RWPE1 (cell line): Measurements from ENCODE around the gene ZNF573.
A peak's percentile ranks its signal among the peaks of the same experiment; 100 is the strongest.

Experiments used
- CTCF ChIA-PET: fragments of 350-600 bp; sonication (Branson Sonifier 250); formaldehyde crosslinking; extraction: SDS; loops from one replicate; lab custom pipeline; 2021; lab: Yijun Ruan, JAX
- POLR2A ChIA-PET: fragments of 400-600 bp; formaldehyde crosslinking; extraction: SDS; loops from one replicate; lab custom pipeline; 2020; ENCODE audit warnings: antibody characterized with exemption; ENCODE audit not compliant: low non-redundant PET; lab: Yijun Ruan, JAX
- DNase-seq: peaks from one replicate; pipeline ENCODE4 v3.0.0; 2012; ENCODE audit warnings: low spot score
- H3K27ac ChIP-seq: fragments of 450-650 bp; 2 replicates; pipeline ENCODE4 v1.5.1; 2017
- TF ChIP-seq, protein P1 (sequence below): fragments of 450-650 bp; conservative IDR thresholded peaks from 2 replicates; pipeline ENCODE4 v1.5.1; 2017; ENCODE audit warnings: low read depth, mild to moderate bottlenecking

The ZNF573 gene

DNA sequence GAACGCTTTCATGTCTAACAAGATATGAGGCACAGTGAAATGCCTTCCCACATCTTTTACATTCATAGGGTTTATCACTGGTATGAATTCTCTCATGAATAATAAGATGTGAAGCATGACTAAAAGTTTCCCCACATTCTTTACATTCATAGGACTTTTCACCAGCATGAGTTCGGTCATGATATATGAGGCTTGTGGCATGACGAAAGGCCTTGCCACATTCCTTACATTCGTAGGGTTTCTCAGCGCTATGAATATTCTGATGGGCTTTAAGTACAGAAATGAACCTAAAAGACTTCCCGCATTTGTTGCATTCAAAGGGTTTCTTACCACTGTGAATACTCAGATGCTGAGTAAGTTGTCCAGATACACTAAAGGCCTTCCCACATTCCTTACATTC, 81.2 kb downstream of the ZNF573 start:
- TF ChIP-seq, protein P1, sequence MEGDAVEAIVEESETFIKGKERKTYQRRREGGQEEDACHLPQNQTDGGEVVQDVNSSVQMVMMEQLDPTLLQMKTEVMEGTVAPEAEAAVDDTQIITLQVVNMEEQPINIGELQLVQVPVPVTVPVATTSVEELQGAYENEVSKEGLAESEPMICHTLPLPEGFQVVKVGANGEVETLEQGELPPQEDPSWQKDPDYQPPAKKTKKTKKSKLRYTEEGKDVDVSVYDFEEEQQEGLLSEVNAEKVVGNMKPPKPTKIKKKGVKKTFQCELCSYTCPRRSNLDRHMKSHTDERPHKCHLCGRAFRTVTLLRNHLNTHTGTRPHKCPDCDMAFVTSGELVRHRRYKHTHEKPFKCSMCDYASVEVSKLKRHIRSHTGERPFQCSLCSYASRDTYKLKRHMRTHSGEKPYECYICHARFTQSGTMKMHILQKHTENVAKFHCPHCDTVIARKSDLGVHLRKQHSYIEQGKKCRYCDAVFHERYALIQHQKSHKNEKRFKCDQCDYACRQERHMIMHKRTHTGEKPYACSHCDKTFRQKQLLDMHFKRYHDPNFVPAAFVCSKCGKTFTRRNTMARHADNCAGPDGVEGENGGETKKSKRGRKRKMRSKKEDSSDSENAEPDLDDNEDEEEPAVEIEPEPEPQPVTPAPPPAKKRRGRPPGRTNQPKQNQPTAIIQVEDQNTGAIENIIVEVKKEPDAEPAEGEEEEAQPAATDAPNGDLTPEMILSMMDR = no peak
- CTCF ChIA-PET = no interaction called here
- DNase-seq = no peak
- H3K27ac ChIP-seq = no peak overlapping the region
- POLR2A ChIA-PET = no interaction called here

DNA sequence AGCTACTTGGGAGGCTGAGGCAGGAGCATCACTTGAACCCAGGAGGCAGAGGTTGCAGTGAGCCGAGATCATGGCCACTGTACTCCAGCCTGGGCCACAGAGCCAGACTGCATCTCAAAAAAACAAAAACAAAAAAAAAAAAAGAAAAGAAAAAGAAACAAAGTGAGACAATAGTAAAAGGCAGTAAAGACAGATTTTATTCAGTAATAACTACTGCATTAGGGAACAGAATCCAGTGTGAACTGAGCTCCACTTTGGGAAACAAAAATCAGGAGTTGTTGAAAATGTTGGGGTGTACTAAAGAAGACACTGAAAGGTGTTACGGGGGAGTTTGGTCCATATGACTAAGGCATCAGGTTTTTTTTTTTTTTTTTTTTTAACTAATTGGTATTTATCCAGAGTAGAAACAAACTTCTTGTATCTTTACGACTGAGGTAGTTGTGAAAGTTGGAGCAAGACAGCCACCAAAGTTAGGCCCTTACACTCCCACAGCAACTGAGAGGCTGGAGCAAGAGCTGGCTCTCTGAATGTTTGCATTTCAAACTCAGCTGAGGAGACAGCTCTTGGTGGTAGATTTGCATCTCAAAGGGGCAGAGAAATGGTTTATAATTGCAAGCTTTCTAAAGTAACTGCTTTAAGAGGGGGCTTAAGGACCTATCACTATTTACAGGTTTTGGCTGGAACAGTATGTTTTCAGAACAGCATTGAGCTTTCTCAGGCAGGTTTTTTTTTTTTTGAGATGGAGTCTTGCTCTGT, 84.1 kb downstream of the ZNF573 start:
- ChIA-PET CTCF (no interaction called here), POLR2A (no interaction called here)
- no peak for DNase-seq
- H3K27ac ChIP-seq = no peak overlapping the region
- TF ChIP-seq, protein P1 = no peak

DNA sequence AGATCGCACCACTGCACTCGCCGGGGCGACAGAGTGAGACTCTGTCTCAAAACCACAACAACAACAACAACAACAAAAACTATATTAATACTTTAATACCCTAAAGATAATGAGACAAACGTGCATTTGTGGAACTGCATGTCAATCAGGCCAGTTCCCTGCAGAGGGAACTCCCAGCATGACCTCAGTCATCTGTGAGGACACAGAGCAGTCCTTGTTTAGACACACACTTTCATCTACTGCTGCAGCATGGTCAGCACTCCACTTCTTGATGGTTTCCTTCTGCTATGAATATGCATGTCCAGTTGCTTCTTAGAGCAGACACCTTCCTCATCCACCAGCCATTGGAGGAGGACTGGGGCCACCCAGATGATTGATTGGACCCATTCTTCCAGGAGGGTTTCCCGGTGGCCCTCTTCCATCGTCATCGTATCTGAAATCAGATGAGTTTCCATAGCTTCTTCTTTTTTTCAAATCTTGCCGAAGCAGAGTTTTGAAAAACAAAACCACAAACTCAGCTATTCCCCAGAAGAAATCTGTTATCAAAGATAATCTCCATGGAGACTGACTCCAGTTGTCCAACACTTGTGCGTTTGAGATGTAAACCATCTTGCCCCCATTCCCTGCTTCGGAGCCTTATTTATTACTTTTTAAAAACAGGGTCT, 86.3 kb downstream of the ZNF573 start:
- POLR2A ChIA-PET = interaction anchor here (0.6 kb wide), 1 partner anchor 240 kb away, joined by 3 read pairs; no protein-coding TSS in a partner anchor
- no peak overlapping the region for H3K27ac ChIP-seq
- CTCF ChIA-PET = no interaction called here
- DNase-seq = no peak
- TF ChIP-seq, protein P1 = no peak

DNA sequence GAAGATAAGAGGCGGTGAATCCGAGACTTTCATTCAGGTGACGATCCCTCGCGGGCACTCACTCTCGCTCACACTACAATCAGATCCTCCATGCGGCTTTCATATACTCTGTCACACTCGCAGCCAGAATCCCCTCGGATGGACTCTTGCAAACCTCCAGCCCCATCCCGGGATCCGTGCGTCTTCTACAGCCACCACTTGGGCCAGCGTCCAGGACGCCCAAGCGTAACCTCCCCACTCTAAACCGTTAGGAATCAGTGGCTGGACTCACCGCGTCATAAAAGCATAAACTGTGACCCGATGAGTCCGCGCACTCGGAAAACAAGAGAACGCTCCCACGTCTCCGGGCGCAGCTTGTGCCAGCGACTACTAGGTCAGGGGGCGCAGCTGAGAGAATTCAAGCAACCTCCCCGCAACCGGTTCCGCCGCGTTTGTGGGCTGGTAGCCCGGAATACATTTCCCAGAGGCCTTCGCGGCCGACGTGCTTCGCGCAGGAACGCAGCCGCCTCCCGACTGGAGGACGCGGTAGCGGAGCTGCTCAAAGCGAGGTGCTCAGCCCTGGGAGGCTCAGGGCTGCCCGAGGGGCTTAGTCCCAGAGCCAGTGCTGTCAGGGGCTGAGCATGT, 87.4 kb downstream of the ZNF573 start:
- no peak overlapping the region for H3K27ac ChIP-seq
- ChIA-PET CTCF (no interaction called here), POLR2A (no interaction called here)
- TF ChIP-seq, protein P1 = no peak
- peak; percentile 10 for DNase-seq
